ENCODE measurements around the gene TRPC1.

TRPC1 gene

DNA sequence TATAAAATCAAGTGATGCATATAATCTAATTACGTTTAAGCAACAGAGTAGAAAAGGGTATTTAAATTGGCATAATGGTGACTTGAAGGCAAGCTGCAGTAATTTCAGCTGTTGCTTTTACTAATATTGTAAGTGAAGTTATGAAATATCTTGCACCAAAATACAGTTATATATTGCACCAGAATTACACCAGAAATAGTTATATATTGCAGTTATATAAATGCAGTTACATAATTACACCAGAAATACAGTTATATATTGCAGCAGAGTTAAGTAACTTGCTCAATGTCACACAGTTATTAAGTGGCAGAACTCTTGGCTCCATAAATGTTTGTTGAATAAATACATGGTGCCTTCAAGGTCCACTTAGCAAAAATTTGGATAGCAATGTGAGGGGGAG is 113.7 kb downstream of the TRPC1 start:
- DNase-seq (ENCODE audit: low read depth, low spot score) = no peak

DNA sequence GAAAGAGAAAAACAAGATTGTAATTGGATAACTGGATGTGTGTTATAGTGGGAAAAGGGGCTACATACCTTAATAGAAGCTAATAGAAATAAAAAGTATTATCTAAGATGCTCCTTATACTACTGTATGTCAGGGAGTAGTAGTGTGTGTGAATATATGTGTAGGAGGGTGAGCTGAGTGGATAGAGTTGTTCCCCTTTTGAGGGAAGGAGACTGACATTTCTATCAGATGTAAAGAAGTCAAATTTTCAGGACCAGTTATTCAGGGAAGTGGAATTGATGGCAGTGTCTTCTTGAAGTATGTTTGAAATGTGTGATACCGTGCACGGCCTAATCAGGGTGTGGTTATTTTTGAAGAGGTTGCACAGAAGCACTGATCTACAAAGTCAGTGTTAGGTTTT is 116.0 kb downstream of the TRPC1 start:
- no peak for DNase-seq (ENCODE audit: low read depth, low spot score)

DNA sequence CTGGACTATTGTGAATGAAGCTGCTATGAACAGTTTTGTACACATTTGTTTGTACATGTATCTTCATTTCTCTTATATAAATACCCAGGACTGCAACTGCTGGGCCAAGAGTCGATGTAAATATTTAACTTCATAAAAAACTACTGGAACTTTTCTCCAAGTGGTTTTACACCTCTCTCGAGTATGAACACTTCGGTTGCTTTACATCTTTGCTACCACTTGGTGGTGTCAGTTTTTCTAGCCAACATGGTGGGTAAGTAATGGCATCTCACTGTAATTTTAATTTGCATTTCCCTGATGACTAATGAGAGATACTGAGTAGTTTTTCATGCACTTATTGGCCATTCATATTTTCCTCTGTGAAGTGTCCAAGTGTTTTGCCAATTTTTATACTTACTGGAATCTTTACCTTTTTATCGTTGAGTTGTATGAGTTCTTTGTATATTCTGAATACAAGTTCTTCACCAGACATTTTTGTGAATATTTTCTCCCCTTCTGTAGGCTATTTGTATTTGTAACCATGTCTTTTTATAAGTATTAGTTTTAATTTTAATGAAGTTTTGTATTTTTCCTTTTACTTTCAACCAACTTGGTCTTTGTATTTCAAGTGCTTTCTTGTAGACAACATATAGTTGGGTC is 120.6 kb downstream of the TRPC1 start:
- no peak for DNase-seq (ENCODE audit: low read depth, low spot score)

- DNase-seq (ENCODE audit: low read depth, low spot score) = no peak
These were observed 123.1 kb downstream of the TRPC1 start for GRCh38 chr3:142846779-142847577.

DNA sequence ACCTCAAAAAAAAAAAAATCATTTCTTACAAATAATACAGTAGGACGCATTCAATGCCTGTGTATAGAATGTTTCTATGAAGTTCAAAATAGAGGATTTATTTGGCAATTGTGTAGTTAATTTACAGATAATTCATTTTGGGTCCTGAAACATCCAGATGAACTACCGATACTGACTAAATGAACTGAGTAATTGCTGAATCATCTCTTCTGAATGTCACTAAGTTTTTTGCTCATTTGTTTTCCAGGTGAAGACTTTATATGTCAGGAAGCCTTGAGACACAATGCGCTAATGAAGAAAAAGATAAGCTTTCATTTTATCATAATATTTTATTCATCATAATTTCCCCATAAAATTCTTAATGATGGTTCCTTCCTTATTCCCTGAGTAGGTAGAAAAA is 125.3 kb downstream of the TRPC1 start:
- no peak for DNase-seq (ENCODE audit: low read depth, low spot score)

DNA sequence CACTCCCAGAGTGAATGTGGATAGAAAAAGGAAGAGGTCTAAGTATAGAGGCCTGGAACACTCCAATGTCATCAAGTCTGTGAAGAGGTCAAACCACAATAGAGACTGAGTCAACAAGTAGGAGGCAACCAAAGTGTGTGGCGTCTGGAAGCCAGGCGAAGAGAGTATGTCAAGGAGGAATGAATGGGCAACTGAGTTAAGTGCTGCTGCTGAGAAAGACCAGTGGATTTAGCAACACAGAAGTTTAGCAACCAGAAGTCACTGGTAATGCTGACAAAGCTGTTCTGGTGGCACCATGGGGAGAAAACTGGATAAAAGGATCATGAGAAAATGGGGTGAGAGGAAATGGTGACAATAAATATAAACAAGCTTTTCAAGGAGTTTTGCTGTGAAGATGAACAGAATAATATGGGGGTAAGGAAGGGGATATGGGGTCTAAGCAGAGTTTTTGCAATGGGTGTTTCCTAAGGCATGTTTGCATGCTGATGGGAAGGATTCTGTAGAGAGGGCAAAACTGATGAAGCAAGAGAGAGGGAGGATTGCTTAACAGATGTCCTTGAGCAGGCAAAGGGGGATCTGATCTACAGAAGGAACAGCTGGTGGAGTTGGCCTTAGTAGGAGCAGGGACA is 126.7 kb downstream of the TRPC1 start:
- DNase-seq (ENCODE audit: low read depth, low spot score) = no peak

- DNase-seq (ENCODE audit: low read depth, low spot score) = no peak
These were observed 128.2 kb downstream of the TRPC1 start for GRCh38 chr3:142852009-142852408.

DNA sequence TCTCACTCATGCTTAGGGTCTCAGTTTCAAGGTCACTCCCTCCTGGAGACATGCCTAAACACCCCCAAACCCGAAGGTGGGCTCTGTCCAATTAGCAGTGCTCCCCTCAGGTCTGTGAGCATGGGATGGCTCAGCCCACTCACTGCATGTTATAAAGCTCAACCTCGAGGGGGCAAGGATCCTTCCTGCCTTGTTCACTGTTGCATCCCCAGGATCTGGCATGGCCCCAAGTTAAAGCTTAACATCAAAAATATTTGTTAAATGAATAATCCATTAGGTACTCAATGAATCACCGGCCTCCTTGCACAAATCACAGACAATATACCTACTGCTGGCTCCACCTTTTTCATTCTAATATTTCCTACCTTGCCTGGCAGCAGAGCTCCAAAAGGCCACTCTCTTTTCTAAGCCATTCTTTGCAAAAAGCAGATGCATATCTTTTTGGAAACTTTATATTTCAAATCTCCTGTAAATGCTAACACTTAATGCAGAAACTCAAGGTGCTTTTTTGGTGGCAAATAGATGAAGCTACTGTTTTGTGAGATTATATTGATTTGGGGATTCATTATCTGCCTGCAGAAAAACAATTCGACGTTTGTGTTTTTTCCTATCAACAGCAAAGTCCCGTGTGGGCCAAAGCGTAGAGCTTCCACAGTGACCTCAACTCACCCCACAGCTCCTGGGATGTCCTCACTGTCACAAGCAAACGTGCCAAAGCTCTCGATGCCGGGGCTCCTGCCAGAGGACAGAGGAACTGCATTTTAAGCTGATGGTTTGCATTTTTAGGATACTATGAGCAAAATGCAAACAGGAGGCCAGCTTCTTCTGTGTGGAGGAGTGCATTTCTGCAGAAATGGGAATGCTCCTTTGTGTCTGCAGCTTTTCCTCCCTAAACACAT is 129.7 kb downstream of the TRPC1 start:
- DNase-seq (ENCODE audit: low read depth, low spot score) = no peak

- DNase-seq (ENCODE audit: low read depth, low spot score) = peak; percentile 57
These were observed 133.2 kb downstream of the TRPC1 start for GRCh38 chr3:142857056-142857455.
